ENCODE measurements around the gene MYO5B.
"Not testable (repeated sequence)": the region's sequence is repeated elsewhere in the genome, so short reads cannot be mapped to it uniquely, and the experiment has no call there.

Gene MYO5B

DNA sequence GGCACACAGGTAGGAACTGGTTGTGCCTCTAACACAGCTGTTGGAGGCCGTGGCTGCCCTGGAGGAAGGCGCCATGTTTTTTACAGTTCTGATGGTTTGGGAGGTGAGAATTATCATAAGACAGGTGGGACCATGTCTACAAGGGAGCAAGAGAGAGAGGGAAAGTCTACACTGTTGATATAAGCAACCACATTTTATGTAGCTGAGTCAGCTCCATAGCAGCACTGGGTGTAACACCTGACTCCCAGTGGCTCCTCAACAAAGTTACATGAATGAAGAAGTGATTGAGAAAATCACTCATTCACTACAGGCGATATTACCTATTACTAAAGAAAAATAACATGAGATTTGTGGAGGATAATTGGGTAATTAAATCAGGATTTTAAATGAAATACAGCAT lies 340.3 kb downstream of the MYO5B start:
- DNase-seq (ENCODE audit: low spot score), result no peak

DNA sequence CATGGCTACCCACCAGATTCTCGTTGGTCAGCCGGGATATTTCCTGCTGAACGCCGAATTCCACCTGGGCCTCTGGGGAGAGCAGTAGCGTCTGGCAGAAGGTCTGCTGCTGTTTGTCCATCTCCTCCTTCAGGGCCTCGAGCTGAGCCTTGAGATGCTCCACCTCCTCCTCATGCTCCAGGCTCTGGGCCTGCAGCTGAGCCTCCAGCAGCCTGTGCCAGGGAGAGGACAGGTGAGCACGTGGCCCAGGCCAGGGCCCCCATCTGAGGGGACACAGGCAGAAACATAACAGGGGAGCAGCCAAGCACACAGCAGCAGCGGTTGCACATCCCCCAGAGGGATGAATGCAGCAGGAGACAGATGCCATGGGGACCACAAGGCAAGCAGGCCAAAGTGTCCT lies 341.5 kb downstream of the MYO5B start:
- DNase-seq (ENCODE audit: low spot score), result no peak

DNA sequence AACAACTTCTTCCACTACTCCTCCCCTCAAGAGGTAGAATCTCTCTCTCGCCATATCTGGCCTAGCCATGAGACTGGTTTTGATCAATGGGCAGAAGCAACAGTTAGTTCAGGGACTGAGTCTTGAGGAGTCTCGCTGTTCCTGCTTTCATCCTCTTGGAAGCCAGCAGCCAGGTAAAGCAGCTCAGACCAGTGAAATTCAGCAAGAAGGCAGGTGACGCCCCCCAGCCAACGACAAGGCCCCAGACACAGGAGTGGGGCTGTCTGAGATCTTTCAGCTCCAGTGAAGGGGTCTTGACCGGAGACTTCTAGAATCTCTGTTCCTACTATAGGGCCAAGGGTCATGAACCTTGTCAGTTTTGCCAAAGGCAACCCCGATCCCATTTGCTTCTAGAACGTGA lies 341.9 kb downstream of the MYO5B start:
- no peak for DNase-seq (ENCODE audit: low spot score)

GRCh38 chr18:49851624-49852023 lies 343.3 kb downstream of the MYO5B start:
- DNase-seq (ENCODE audit: low spot score), result no peak

DNA sequence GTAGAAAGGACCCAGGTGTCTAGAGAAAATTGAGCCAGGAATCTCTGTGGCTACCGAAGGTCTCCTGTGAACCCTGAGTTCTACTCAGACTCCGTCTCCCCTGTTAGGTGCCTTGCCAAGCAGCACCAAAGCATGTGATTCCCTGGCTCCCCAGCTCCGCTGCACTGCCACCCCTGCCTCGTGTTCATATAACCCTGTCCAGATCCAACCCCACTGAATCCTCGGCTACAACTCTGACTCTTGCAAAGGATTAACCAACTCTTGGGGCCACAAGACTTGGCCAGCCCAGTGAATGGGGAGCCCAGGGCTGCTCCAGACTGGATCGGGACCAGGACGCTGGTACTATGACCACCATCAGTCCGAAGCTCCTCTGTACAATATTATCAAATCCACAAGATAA lies 344.3 kb downstream of the MYO5B start:
- DNase-seq (ENCODE audit: low spot score), result no peak

DNA sequence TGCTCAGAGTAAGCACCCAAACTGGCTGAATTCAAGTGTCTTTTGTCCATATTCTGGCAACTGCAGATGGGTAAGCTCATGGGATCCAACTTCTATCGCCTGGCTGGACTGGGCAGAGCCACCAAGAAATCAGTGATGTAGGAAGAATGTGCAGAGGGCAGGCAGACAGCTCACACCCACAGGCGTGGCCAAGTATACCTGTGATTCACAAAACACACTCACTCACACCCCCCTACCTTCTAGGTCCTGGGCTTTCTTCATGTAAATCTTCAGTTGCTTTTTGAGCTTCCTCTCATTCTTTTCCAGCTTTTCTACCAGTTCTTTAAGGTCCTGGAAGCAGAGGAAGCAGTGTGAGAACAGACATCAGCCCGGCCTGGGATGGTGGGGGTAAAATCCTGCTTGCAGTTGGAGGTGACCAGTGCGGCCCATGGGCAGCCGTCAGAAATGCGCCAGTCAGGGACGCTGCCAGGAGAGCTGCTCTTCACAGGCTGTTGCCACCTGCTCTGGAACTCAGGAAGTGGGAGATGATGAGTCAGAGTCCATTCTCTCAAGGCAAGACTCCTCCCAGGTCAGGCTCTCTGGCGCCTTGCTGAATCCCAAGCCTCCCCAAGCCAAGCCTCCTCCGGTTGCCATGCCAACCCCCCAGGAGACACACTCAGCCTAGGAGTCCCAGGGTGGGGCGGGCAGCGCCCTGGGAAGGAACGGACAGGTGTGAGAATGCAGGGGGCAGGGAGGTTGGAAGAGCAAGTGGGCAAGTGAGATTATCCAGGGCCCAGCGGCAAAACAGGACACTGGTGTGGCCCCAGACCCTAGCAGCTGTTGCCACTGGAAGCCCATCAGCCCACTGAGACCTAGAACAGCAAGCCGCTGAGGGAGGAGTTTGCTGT lies 345.4 kb downstream of the MYO5B start:
- peak; percentile 84 for DNase-seq (ENCODE audit: low spot score)

GRCh38 chr18:49848115-49848514 lies 346.8 kb downstream of the MYO5B start:
- no peak for DNase-seq (ENCODE audit: low spot score)

DNA sequence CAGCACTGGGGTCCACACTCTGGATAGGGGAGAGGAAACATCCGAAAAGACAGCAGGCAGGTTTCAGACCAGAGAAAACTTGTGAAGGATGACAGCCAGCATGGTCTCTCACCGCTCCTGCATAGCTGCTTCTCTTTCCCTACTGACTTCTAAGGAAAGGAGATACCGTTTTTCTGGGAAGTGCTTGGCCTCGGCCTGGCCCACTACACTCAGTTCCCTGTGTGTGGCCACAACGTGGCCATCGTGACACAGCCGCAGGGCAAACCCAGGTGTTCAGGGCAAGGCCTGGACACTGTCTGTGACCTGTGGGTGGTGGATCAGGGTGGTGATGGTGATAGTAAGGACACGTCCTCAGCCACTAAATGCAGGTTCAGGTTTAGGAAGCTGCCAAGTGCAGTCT lies 347.4 kb downstream of the MYO5B start:
- DNase-seq (ENCODE audit: low spot score), result no peak

DNA sequence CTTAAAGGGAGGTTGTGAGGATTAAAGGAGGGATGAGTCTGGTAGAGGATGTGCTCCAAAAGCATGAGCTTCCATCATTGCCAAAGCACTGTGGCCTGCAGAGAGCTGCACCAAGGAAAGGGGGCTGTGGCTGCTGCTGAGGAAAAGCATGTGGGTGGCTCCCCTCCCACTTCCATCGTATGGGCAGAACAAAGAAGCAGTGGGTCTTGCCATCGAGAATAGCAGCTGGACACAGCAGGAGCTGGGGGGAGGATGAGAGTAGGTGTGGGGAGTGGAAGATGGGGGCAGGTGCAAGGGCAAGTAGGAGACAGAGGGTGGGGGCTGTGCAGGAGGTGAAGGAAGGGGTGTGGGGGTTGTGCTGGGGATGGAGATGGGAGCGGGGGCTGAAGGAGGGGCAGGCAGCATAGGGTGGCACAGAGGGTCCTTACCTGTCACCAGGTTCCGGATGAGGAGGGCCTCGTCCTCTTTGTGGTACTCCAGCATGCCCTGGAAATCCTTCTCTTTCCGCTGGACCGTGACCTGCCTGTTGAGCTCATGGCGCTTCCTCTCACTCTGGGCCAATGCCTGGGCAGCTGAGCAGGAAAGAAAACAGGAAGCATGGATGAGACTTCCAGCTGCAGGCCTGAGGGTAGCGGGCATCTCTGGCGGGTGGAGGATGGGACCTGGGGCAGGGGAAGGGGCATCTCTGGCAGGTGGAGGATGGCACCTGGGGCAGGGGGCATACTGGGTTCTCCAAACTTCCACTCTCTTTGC lies 348.1 kb downstream of the MYO5B start:
- DNase-seq (ENCODE audit: low spot score), result no peak

GRCh38 chr18:49846361-49846662 lies 348.6 kb downstream of the MYO5B start:
- no peak for DNase-seq (ENCODE audit: low spot score)

GRCh38 chr18:49845629-49846360 lies 349.2 kb downstream of the MYO5B start:
- DNase-seq (ENCODE audit: low spot score), result no peak

GRCh38 chr18:49844903-49845302 lies 350.0 kb downstream of the MYO5B start:
- no peak for DNase-seq (ENCODE audit: low spot score)

- no peak for DNase-seq (ENCODE audit: low spot score)
Measured at GRCh38 chr18:49843778-49844625, 350.9 kb downstream of the MYO5B start.

- no peak for DNase-seq (ENCODE audit: low spot score)
Measured at GRCh38 chr18:49843131-49843530, 351.8 kb downstream of the MYO5B start.

DNA sequence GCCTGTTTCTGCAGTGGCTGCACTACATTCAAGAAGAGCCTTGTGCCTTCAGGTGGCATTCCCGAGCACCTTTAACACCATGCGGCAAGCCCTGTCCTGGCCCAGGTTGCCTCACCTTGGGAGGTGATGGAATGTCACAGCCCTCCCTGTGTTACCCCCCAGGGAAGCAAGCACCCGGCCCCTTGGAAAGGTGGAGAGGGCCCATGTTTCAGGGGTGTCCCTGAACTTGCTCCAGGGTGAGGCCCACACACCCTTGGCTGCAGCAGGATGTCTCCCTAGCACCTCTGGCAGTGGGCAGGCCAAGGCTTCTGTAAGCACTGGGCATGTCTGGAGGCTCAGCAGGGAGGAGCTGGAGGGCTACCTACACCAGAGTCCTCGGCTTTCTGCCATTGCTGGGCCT lies 352.3 kb downstream of the MYO5B start:
- no peak for DNase-seq (ENCODE audit: low spot score)

DNA sequence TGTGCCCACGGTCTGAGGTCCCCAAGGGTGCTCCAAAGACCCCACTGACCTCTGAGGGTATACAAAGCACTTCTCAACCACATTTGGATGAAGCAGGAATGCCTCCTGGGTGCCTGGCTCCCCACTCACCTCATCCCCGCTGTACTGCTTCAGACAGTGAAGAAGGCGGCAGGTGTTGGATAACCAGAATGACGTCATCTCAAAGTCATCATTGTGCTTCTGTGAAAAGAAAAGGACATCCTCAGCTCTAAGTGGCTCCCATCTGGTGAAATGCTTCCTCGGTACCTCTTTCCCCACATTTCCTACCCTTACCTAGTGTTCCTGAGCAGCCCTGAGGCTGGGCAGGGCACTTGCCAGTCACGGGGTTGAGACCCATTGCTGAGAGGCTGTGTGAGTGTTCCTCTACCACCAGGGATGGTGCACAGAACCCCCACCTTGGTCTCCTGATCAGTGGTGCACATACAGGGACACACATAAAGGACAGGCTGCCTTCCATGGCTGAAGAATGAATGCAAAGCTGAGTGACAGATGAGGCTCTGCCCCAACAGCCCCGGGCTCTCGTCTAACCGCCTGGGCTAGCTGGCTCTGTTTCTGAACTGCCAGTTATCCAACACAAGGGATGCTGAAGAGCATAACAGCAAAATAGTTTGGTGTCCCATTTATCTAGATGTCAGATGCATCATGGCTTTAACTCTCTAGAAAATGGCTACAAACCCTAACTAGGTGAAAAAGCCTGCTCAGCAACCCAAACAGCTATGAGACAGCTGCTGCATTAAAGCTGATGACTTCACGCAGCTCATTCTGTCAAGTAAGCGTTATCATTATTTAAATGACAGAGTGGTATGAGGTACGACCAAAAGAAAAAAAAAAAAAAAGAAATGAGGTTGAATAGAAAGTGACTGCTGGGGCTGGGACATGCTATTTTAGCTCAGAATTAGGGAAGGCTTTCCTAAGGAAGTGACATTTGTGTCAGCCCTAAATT lies 353.4 kb downstream of the MYO5B start:
- no peak for DNase-seq (ENCODE audit: low spot score)

DNA sequence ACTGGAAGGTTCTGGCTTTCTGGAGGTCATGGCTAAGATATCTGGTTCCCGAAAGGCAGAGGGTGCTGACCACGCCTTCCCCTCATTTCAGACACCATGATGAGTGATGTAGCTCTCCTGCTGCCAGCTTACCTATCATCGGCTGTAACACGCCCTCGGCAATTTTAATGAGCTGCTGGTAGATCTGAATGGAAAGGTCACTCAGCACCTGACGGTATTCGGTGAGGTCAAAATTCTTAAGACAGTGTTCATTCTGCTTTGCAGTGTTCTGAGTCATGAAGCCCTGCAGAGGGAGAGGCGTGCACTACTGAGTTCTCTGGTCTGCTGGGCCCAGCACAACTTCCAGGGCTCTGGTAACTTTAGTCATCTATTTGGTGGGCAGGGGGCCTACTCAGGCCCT lies 355.9 kb downstream of the MYO5B start:
- DNase-seq (ENCODE audit: low spot score), result no peak

GRCh38 chr18:49838381-49838780 lies 356.6 kb downstream of the MYO5B start:
- no peak for DNase-seq (ENCODE audit: low spot score)

DNA sequence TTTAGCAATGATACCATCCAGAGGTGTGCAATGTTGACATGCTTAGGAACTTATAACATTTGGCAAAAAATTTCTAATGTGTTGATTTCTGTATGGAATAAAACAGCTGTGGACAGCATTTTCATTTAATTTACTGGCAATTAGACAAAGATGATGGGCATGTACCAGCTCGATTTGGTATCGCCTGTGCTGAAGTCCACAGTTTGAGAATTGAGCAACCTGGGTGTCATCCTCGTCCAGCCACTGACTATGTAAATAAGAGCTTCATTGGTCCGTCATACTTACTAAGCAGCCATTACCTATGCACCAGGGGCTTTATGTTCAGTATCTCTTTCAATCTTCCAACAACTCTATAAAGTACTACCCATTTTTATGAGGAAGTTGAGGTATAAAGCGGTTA lies 357.1 kb downstream of the MYO5B start:
- DNase-seq (ENCODE audit: low spot score), result no peak

GRCh38 chr18:49837316-49837835 lies 357.6 kb downstream of the MYO5B start:
- DNase-seq (ENCODE audit: low spot score), result not testable (repeated sequence)

DNA sequence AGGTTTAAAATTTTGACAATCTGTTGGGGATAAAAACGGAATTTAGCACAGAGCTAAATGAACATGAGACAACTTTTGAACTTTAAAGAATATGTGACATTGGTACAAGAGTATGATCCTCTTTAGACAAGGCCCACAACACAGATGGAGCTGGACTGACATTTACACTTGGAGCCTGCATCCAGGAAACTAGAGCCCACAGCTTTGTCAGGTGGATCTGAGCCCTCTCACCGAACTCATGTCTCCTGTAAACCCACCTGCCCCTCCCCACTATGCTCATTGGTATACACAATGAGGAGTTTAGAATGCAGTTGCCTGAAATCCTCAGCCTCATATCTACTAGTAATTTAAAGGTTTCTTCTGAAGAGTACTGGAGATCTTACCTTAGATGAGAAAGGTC lies 359.5 kb downstream of the MYO5B start:
- no peak for DNase-seq (ENCODE audit: low spot score)
